Loucy (cell line): Measurements from ENCODE around the gene C1orf232.

ENCODE experiments used
- EZH2phosphoT487 ChIP-seq: fragments of 200-600 bp; IDR thresholded peaks from 2 replicates; pipeline ENCODE4 v1.6.1; 2018; ENCODE audit warnings: antibody characterized with exemption, mild to moderate bottlenecking, moderate library complexity, borderline replicate concordance
- TF ChIP-seq, protein P1 (sequence below): fragments of 200-600 bp; sonication (generic); conservative IDR thresholded peaks from 2 replicates; pipeline ENCODE4 v1.5.1; 2014; ENCODE audit warnings: mild to moderate bottlenecking, antibody characterized with exemption, low read length

GRCh38 chr1:26156285-26157038 lies 12.3 kb downstream of the C1orf232 start:
- TF ChIP-seq, protein P1, sequence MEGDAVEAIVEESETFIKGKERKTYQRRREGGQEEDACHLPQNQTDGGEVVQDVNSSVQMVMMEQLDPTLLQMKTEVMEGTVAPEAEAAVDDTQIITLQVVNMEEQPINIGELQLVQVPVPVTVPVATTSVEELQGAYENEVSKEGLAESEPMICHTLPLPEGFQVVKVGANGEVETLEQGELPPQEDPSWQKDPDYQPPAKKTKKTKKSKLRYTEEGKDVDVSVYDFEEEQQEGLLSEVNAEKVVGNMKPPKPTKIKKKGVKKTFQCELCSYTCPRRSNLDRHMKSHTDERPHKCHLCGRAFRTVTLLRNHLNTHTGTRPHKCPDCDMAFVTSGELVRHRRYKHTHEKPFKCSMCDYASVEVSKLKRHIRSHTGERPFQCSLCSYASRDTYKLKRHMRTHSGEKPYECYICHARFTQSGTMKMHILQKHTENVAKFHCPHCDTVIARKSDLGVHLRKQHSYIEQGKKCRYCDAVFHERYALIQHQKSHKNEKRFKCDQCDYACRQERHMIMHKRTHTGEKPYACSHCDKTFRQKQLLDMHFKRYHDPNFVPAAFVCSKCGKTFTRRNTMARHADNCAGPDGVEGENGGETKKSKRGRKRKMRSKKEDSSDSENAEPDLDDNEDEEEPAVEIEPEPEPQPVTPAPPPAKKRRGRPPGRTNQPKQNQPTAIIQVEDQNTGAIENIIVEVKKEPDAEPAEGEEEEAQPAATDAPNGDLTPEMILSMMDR, result no peak
- no peak for TF ChIP-seq EZH2phosphoT487
